GM10266 (cell line): ENCODE measurements around the gene PSMC6.

Experiments used
- DNase-seq: peaks from one replicate; pipeline ENCODE4 v3.0.0; 2012; ENCODE audit errors: extremely low spot score
- TF ChIP-seq, protein P1 (sequence below): IDR thresholded peaks from 2 replicates; pipeline ENCODE4 v1.5.1; 2012; ENCODE audit warnings: mild to moderate bottlenecking, low read depth; ENCODE audit not compliant: control insufficient read depth, insufficient read depth; ENCODE audit errors: missing control alignments

The PSMC6 gene

GRCh38 chr14:52686176-52686575, 20.8 kb upstream of the PSMC6 start:
- TF ChIP-seq, protein P1, sequence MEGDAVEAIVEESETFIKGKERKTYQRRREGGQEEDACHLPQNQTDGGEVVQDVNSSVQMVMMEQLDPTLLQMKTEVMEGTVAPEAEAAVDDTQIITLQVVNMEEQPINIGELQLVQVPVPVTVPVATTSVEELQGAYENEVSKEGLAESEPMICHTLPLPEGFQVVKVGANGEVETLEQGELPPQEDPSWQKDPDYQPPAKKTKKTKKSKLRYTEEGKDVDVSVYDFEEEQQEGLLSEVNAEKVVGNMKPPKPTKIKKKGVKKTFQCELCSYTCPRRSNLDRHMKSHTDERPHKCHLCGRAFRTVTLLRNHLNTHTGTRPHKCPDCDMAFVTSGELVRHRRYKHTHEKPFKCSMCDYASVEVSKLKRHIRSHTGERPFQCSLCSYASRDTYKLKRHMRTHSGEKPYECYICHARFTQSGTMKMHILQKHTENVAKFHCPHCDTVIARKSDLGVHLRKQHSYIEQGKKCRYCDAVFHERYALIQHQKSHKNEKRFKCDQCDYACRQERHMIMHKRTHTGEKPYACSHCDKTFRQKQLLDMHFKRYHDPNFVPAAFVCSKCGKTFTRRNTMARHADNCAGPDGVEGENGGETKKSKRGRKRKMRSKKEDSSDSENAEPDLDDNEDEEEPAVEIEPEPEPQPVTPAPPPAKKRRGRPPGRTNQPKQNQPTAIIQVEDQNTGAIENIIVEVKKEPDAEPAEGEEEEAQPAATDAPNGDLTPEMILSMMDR = no peak
- DNase-seq = no peak

GRCh38 chr14:52690983-52691760, 15.8 kb upstream of the PSMC6 start:
- no peak for DNase-seq
- TF ChIP-seq, protein P1 = no peak

- TF ChIP-seq, protein P1 = no peak
- no peak for DNase-seq
Observed at GRCh38 chr14:52692248-52692962, 14.6 kb upstream of the PSMC6 start.

DNA sequence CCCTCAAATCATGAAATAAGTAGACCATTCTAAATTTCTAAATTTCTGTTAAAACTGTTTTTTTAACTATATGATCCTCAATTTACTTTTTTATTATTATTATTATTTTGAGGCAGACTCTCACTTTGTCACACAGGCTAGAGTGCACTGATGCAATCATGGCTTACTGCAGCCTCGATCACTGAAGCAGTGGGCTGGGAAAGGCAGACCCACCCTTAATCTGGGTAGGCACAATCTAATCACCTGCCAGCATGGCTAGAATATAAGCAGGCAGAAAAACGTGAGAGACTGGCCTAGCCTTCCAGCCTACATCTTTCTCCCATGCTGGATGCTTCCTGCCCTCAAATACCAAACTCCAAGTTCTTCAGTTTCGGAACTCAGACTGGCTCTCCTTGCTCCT, 14.0 kb upstream of the PSMC6 start:
- TF ChIP-seq, protein P1 = no peak
- no peak for DNase-seq

GRCh38 chr14:52693532-52693931, 13.5 kb upstream of the PSMC6 start:
- TF ChIP-seq, protein P1 = no peak
- no peak for DNase-seq

- peak; percentile 57 for DNase-seq
- TF ChIP-seq, protein P1 = no peak
Observed at GRCh38 chr14:52694761-52695480, 12.1 kb upstream of the PSMC6 start.
